Esophagus muscularis mucosa (tissue), 4 donors: ENCODE data around the gene PRDM16. TPM values are rescaled to one million over a fixed set of nuclear protein-coding genes. Genes with fewer than 3 reads are reported as not detected.

Experiments
- DNase-seq: peaks from one replicate; pipeline ENCODE4 v3.0.0-alpha.2; 2017; ENCODE audit errors: extremely low spot score
- H3K27ac ChIP-seq, 4 donors: fragments of 200-600 bp; sonication (generic); replicated peaks in 1 of 4; 1 replicate in 3 of 4; 2 replicates in 1 of 4; pipeline ENCODE4 v1.5.1; 2016 to 2019; ENCODE audit warnings: mild to moderate bottlenecking in 1 of 4
- H3K27me3 ChIP-seq, 4 donors: fragments of 200-600 bp; sonication (generic); one replicate each; pipeline versions ENCODE4 v1.5.1 to v1.6.0; 2016 to 2019
- H3K36me3 ChIP-seq, 4 donors: fragments of 200-600 bp; sonication (generic); one replicate each; pipeline ENCODE4 v1.5.1; 2016 to 2019
- H3K4me1 ChIP-seq, 4 donors: fragments of 200-600 bp; sonication (generic); one replicate each; pipeline ENCODE4 v1.5.1; 2016 to 2019
- H3K4me3 ChIP-seq, 4 donors: fragments of 200-600 bp; sonication (generic); 1 replicate in 2 of 4; 2 replicates in 2 of 4; pipeline ENCODE4 v1.5.1; 2016 to 2019; ENCODE audit warnings: mild to moderate bottlenecking in 4 of 4, moderate library complexity in 1 of 4
- H3K9me3 ChIP-seq, 4 donors: fragments of 200-600 bp; sonication (generic); 1 replicate in 3 of 4; 2 replicates in 1 of 4; pipeline ENCODE4 v1.5.1; 2016 to 2019
- CTCF ChIP-seq, 3 experiments: fragments of 200-600 bp in 2 of 3; fragments of 450-650 bp in 1 of 3; sonication (generic) in 2 of 3; IDR thresholded peaks; one replicate each; pipeline ENCODE4 v1.5.1; 2017 to 2019; ENCODE audit warnings: antibody characterized with exemption in 3 of 3, mild to moderate bottlenecking in 2 of 3, moderate library complexity in 1 of 3
- EP300 ChIP-seq: sonication (generic); formaldehyde crosslinking; IDR thresholded peaks from one replicate; pipeline ENCODE4 v1.6.1; 2017; ENCODE audit warnings: antibody characterized with exemption
- POLR2A ChIP-seq: fragments of 450-650 bp; IDR thresholded peaks from one replicate; pipeline ENCODE4 v1.6.1; 2017; ENCODE audit warnings: antibody characterized with exemption, moderate library complexity, mild to moderate bottlenecking, low read depth
- POLR2AphosphoS5 ChIP-seq, 2 donors: sonication (generic); formaldehyde crosslinking; IDR thresholded peaks; one replicate each; pipeline ENCODE4 v1.6.1; 2017; ENCODE audit warnings: antibody characterized with exemption in 2 of 2
- WGBS: methylation state at CpG from one replicate; pipeline ENCODE4 v1.1.5; 2018; 5-methylcytosine and 5-hydroxymethylcytosine counted together
- intact Hi-C: fragments of 100-400 bp; cut with DNase I; formaldehyde crosslinking; loops from one replicate; pipeline ENCODE4 v1.15.1; 2023
- total RNA-seq, 4 donors: library from RNA; depleted of rRNA; stranded (reverse); fragments of >200 nt; gene quantifications; one replicate each; pipeline versions ENCODE4 v1.1.0 to v1.2.1, GENCODE V29; 2016

Gene PRDM16
- total RNA-seq, 4 donors from 2014 or later = 1.2 to 4.4 (median 2.2) TPM

DNA sequence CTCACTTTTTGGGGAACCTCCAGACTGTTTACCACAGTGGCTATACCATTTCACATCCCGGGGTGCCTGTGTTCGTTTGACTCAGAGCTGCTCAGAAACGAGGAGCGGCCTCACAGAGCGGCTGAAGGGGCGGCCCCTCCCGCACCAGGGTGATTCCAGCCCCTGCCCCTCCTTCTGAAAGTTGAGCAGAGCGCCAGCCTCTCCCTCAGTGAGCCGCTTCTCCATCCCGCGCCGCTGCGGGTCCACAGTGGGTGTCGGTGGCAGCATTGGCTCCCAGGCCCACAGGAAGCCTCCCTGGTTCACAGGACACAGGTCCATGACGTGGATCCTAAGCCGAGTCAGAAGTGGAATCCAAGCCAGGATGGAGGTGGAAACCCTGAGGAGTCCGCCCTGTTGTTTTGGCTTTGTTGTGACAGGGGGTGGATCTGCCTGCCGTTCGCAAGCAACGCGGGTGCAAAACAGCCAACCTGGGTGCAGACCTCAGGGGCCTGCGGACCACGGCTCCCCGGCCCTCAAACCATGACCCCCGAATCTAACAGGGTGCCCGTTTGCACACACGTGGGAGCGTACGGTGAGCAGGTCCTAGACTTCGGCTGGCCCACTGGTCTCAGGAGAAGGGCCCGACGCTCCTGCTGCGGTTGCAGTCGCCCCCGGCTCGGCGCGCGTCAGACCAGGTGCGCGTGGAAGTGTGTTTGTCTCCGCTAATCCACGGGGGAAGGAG lies 198.7 kb downstream of the PRDM16 start:
- Histone ChIP-seq H3K4me1 (no peaks in the 10 kb centered on the region), H3K36me3 (no peaks in the 10 kb centered on the region), H3K27ac (no peak overlapping the region), H3K4me3 (no peak overlapping the region), H3K27me3 (peaks cover 0 to 98% (median 0%) of the 10 kb centered on the region in 4 donors), H3K9me3 (no peaks in the 10 kb centered on the region)
- WGBS = 91% methylated on average over 37 of the region's 43 CpGs
- no peak for DNase-seq
- intact Hi-C loops = no loop called here
- TF ChIP-seq POLR2A (no peak), POLR2AphosphoS5 (IDR thresholded peaks at IDR 0.05) (no peak), EP300 (no peak), CTCF (IDR thresholded peaks at IDR 0.05) (no peak)

GRCh38 chr1:3268281-3268680 lies 199.3 kb downstream of the PRDM16 start:
- DNase-seq = no peak

DNA sequence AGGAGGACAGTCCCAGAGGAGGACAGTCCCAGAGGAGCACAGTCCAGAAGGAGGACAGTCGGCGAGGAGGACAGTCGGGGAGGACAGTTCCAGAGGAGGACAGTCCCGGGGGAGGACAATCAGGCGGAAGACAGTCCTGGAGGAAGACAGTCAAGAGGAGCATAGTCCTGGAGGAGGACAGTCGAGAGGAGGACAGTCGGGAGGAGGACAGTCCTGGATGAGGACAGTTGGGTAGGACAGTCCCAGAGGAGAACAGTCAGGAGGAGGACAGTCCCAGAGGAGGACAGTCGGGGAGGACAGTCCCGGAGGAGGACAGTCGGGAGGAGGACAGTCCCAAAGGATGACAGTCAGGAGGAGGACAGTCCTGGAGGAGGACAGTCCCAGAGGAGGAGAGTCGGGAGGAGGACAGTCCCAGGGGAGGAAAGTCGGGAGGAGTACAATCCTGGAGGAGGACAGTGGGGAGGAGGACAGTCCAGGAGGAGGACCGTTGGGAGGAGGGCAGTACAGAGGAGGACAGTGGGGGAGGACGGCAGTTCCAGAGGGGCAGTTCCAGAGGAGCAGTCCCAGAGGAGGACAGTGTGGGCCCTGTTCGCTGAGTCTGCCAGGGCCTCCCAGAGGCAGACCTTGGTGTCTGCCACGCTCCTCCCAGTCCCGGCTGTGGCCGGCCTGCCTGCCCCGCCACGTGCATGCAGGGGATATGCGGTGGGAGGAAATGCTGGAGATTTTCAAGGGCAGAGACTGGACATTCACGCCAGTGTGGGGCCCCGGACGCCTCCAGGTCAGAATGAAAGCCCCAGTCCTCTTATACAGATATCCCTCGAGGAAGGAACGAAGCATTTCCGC lies 201.6 kb downstream of the PRDM16 start:
- intact Hi-C loops = no loop called here
- TF ChIP-seq CTCF (IDR thresholded peaks at IDR 0.05) (no peak), EP300 (no peak), POLR2A (no peak), POLR2AphosphoS5 (IDR thresholded peaks at IDR 0.05) (no peak)
- Histone ChIP-seq H3K4me1 (no peaks in the 10 kb centered on the region), H3K27ac (no peak overlapping the region), H3K27me3 (peaks cover 0 to 76% (median 0%) of the 10 kb centered on the region in 4 donors), H3K4me3 (no peak overlapping the region), H3K36me3 (no peaks in the 10 kb centered on the region), H3K9me3 (no peaks in the 10 kb centered on the region)
- 70% methylated on average over 26 of the region's 27 CpGs for WGBS
- DNase-seq = no peak

More at GRCh38 chr1:3268281-3268680, 199.3 kb downstream of the PRDM16 start:
- no peak overlapping the region for H3K27ac ChIP-seq
- H3K27me3 ChIP-seq = peaks cover 0 to 98% (median 0%) of the 10 kb centered on the region in 4 donors
- no peaks in the 10 kb centered on the region for H3K36me3 ChIP-seq
- TF ChIP-seq EP300 = no peak
- no peak for TF ChIP-seq CTCF (IDR thresholded peaks at IDR 0.05)
- TF ChIP-seq POLR2A = no peak
- no peak for TF ChIP-seq POLR2AphosphoS5 (IDR thresholded peaks at IDR 0.05)
- 86% methylated on average over 11 of the region's 11 CpGs for WGBS
- H3K9me3 ChIP-seq = no peaks in the 10 kb centered on the region
- H3K4me1 ChIP-seq = no peaks in the 10 kb centered on the region
- no peak overlapping the region for H3K4me3 ChIP-seq
- intact Hi-C loops = no loop called here

DNA sequence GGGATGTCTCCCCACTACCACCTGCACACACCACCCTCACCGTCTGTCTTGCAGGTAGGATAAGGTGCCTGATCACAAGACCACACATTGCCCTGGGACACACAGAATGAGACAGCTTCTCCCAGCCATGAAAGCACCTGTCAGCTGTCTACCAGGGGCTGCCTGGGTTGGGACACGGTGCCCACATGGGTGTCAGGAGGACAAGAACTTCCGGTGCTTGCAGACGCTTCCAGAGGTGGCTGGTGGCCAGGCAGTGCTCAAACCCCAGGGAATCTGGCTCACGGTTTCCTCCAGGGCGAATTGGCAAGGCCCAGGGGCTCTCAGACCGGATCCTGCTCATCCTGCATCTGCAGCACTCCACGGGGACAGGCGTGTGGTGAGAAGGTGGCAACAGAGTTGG lies 202.9 kb downstream of the PRDM16 start:
- peaks cover 0 to 5% (median 0%) of the 10 kb centered on the region in 4 donors for H3K4me1 ChIP-seq
- 84% methylated on average over 6 of the region's 9 CpGs for WGBS
- H3K27ac ChIP-seq = no peak overlapping the region
- no peak for DNase-seq
- H3K9me3 ChIP-seq = no peaks in the 10 kb centered on the region
- TF ChIP-seq POLR2AphosphoS5 (IDR thresholded peaks at IDR 0.05) = no peak
- TF ChIP-seq EP300 = no peak
- TF ChIP-seq POLR2A = no peak
- TF ChIP-seq CTCF (IDR thresholded peaks at IDR 0.05) = no peak
- intact Hi-C loops = no loop called here
- H3K36me3 ChIP-seq = no peaks in the 10 kb centered on the region
- H3K27me3 ChIP-seq = peaks cover 0 to 74% (median 0%) of the 10 kb centered on the region in 4 donors
- H3K4me3 ChIP-seq = no peak overlapping the region
